Measurements from ENCODE around the gene BABAM2.
"Not testable (repeated sequence)": the region's sequence is repeated elsewhere in the genome, so short reads cannot be mapped to it uniquely, and the experiment has no call there.

The BABAM2 gene

DNA sequence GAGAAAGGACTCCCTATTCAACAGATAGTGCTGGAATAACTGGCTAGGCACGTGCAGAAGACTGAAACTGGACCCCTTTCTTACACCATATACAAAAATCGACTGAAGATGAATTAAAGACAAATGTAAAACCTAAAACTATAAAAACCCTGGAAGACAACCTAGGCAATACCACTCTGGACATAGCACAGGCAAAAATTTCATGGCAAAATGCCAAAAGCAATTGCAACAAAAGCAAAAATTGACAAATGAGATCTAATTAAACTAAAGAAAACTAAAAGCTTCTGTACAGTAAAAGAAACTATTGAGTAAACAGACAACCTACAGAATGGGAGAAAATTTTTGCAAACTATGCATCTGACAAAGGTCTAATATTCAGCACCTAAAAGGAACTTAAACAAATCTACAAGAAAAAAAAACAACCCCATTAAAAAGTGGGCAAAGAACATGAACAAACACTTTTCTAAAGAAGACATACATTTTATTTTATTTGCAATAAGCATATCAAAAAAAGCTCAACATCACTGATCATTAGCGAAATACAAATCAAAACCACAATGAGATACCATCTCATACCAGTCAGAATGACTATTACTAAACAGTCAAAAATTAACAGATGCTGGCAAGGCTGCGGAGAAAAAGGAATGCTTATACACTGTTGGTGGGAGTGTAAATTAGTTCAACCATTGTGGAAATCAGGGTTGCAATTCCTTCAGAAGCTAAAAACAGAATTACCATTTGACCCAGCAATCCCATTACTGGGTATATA lies 8.5 kb upstream of the BABAM2 start:
- DNase-seq = not testable (repeated sequence)

DNA sequence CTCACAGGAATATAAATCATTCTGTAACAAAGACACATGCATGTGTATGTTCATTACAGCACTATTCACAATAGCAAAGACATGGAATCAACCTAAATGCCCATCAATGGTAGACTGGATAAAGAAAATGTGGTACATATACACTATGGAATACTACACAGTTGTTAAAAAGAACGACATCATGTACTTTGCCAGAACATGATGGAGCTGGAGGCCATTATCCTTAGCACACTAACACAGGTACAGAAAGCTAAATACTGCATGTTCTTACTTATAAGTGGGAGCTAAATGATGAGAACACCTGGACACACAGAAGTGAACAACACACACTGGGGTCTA lies 8.0 kb upstream of the BABAM2 start:
- not testable (repeated sequence) for DNase-seq

DNA sequence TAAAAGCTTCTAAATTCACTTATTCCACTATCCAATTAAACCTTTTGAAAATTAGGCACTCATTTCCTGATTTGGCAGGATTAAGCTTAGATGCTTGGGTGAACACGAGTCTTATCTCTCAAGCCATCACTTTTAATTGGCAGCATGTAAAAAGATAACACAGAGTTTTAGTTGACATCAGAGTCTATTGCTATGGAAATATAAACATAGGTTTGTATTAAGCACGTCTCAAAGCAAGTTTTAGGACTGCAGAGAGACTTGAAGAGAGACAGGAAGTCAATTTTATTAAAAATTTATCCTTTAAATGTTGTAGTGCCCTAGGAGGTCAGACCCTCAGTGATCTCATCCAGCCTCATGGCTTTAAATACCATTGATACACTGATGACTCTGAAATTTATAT lies 5.9 kb upstream of the BABAM2 start:
- no peak for DNase-seq

DNA sequence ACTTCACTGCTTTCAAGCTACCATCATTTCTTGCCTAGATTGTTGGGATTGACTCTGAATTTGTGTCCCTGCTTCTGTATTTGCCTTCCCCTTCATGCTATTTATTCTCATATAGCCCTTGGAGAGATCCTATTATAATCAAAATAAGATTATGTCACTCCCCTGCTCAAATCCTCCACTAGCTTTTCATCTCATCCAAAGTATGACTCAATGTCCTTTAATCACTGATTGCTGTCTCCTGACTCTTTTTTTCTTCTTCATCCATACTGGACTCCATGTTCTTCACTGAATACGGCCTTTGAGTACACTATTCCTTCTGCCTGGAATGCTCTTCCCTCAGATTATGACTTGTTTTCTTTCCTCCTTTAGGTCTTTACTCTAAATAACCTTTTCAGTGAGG lies 5.3 kb upstream of the BABAM2 start:
- no peak for DNase-seq

DNA sequence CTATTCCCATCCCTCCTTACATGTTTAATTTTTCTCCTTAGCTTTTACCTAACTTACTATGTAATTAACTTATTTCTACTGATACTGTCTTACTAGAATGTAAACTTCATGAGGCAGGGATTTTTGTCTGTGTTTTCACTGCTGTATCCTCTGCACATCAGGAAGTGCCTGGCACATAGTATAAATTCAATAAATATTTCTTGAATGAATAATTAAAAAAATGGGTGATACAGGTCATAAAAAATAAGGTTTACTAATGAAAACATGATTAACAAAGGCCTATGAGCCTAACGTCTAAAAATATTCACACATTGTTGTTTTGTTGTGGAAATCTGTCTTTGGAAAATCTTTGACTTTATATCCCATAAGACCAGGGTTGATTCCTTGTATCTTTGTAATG lies 4.9 kb upstream of the BABAM2 start:
- DNase-seq = no peak

DNA sequence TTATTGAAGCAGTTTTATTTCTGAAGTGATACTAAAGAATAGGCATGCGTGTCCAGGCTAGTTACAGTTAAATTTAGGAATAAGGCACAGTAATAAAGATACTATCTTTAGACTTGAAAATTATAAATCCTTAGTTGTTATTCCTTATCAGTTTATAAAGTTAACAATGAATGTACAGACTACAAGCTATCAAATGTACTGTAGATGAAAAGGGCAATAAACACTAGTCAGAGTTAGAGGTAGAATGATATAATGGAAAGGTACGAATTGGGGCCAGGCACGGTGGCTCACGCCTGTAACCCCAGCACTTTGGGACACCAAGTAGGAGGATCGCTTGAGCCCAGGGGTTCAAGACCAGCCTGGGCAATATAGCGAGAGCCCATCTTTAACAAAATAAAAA lies 4.2 kb upstream of the BABAM2 start:
- DNase-seq = no peak

DNA sequence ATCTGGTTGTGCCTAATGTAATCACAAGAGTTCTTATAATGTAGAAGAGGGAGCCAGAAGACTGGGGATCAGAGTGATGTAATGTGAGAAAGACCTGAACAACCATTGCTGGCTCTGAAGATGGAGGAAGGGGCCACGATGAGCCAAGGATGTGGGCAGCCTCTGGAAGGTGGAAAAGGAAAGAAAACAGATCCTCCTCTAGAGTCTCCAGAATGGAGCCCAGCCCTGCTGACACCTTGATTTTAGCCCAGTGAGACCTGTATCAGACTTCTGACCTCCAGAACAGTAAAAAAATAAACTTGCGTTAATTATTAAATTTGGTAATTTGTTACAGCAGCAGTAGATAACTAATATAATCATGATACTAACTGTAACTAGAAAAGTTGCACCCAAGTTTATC lies 3.4 kb upstream of the BABAM2 start:
- DNase-seq = no peak

DNA sequence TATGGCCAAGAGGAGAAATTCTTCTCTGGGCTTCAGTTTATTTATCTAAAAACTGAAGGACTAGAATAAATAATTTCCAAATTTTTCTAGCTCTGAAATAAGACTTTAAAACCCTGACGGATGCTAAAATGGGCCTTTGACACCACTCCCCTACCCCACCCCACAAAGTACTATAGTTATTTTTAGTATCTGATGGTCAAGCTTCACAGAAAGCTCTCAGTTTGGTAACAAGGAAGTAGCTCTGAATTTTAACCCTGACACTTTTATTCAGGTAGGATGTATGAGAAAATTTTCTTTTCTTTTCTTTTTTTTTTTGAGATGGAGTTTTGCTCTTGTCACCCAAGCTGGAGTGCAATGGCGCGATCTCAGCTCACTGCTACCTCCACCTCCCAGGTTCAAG lies 2.7 kb upstream of the BABAM2 start:
- no peak for DNase-seq

DNA sequence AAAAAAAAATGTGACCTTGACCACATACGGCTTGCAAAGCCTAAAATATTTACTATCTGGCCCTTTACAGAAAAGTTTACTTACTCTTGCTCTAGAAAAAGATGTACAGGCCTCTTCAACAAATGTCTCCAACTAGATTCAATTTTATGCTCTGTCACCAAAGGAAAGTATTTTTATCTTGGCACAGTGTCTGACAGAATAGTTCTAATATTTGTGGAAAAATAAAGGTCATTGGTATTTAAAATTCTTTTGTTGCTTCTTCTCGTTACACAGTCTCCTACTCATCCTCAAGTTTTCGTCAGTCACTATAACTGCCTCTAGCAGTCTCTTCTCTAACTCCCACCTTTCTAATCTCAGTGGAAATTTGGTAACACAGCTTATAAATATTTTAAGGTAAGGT lies 1.7 kb upstream of the BABAM2 start:
- DNase-seq = no peak

DNA sequence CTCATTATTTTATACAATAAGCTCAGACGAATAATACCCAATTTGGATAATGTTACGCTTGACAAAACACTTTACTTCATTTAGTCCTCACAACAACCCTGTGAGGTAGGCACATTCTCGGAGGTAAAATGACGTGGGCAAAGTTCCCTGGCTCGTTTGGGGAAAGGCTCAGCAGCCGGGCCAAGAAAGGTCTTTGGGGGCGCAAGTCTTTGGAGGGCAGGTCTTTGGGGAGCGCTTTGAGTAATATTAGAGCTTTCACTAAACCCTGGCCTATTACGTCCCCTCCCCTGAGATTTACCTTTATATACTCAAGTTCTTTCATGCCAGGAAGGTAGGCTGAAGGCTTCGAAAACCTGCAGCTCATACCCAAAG lies 769 bp upstream of the BABAM2 start:
- no peak for DNase-seq

DNA sequence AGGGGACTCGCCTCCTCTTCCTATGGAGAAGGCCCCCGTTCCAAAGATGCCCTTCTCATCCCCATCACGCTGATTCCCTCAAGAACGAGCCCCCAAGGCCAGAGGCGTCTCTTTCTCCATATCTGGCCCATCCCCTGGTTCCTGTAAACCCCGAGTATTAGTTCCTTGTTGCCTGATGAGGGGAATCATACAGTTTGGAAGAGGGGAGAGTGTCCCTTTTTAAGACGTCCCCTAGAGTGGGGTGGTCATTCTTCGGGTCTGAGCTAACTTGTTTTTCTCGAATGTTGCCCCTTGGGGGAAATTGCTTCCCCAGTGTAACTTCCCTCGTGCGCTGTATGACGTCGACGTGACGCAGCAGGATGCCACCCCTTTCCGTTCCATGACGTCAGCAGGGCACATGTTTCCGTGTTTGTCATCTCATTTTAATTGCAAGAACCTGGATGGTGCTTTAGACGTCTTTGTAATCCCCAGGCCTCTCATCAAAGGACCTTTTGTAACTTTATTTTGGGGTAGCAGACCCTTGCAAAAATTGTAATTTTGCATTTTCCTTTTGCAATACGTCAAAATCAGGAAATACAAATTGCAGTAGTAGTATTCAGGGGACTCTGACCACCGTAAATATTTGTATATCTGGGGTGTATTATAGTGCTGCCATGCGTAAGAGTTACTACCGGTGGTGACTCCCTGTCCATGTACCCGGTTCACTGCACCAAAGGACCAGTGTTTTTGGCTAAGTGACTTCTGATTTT lies 569 bp downstream of the BABAM2 start:
- DNase-seq = peak; percentile 81

DNA sequence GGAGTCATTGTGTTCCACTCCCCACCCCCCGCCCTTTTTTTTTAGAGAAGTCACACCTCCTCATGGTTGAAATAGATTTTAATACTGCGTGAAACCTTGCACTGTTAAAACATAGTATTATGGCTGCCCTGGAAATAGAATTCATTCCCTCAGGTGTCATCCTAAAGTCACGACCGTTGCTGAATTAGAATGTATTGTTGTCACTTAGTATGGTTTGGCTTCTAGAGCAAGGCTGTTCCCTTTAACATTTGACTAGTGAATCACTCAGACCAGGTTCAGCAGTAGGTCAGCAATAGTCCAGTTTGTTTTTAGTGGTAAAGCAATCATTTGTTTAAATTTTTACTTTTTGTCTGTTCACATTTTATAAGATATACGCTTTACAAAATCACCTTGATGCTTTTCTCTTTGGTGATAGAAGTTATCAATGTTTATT lies 1.2 kb downstream of the BABAM2 start:
- DNase-seq = no peak

DNA sequence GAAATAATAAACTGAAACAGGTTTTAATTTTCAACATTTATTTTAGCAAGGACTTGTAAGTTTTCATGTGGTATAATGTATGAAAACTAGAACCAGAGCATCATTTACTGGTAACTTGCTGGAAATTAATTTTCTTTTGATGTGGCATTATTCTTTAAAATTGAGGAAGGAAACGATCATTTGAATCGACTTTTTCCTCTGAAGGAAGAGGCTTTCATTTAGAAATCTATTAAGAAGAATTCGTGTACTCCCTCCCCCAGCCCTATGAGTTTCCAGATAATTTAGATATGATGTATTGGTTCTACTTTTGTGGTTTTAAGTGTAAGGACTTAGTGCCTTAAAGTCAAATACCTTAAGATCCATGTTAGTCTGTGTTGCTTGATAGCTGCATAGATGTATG lies 2.5 kb downstream of the BABAM2 start:
- no peak for DNase-seq

DNA sequence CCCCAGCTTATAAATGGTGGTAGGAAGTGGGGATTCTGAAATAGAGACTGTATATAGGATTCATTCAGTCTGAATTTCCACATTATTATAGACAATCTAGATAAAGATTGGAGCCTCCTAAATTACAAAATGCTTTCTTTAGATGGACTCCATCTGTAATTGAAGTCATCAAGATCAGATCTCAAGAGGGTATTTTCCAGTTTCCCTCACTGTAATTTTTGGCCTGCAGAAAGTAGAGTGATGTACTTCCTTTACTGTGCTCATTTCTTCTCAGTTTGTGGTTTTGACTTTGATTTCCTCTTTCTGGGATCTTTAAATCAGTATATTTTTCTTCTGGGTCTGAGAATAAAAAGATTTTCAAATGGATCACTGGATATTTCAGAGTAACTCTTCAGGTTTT lies 7.2 kb downstream of the BABAM2 start:
- DNase-seq = no peak

DNA sequence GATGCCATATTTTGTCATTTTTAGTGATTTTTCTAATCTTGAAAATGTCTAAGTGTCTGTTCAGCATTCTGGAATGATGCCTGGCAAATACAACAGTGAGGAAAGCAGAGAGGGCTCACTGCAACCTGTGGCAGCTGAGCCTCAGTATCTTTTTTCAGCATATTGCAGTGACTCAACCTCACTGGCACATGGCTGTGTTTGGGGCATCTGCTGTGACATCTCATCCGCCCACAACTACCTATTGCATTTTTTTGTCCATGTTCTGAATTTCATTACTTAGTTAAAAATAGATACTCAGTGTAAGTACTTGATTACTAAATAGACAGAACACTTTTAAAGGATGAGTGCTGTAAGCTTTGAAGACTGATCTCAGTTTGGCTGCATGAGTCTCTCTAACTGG lies 10.7 kb downstream of the BABAM2 start:
- DNase-seq = no peak

DNA sequence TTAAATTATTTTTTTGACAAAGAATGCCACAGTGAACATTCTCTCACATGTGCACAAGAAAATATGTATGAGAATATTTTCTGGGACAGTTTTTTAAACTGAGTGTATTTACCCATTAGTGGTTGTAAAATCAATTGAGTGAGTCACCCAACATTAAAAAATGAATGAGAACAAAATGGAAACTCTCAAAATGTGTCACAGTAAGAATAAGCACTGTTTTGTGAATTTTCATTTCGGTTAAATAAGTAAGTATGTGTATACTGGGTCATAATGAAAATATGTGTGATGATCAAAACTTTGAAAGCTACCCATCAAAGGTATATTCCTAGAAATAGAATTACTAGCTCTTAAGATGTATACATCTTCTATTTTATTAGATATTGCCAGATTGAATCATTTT lies 11.6 kb downstream of the BABAM2 start:
- DNase-seq = no peak

DNA sequence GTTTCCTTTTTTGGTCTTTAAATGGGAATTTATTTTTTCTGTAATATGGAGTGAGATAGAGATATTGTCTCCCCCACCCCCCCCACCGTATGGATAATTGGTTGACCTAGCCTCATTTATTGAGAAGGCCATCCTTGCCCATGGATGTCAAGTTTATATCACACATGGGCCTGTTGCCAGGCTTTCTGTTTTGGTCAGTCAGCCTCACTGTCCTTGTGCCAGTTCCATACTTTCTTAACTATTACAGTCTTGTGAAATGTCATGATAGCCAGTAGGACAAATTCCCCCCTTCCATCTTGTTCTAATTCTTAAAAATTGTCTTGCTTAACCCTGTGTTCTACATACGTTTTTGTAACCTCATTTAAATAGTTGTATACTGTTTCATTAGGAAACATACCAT lies 12.5 kb downstream of the BABAM2 start:
- no peak for DNase-seq

DNA sequence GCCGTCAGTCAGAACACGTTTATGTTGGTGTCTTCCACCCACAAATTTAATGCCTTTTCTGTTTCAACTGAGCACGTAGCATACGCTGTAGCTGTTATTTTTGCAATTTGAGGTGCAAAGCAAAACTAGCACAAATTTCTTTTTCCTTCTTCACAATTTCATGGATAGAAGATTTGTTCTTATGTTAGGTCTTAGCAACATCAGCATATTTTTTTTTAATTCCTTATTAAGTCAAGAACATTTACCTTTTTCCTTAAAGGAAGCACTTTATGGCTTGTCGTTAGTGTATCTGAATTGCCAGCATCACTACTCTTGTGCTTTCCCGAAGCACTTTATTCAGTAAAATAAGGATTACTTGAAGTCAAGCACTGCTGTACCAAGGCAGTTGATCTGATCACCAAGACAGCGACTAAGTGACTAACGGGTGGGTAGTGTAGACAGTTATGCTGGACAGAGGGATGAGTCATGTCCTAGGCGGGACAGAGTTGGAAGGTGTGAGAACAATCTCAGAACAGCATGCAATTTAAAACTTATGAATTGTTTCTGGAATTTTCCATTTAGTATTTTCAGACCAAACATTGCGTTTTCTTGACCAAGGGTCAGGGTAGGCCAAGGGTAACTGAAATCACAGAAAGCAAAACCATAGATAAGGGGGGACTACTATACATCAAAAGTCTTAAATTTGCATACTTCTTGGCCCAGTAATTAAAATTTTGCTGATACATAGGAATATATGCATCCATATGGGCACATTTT lies 13.3 kb downstream of the BABAM2 start:
- no peak for DNase-seq

DNA sequence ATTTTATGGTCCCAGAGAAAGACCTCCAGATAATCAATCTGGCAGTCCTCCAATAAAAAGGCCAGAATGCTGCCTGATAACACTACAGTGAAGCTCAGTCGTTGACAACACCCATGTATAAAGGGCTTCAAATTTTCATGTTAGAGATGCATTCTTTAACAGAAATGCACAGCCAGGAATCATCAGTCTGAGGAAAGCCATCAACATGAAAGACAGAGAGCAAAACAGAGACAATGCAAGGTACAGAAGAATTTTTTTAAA lies 13.8 kb downstream of the BABAM2 start:
- DNase-seq = no peak

DNA sequence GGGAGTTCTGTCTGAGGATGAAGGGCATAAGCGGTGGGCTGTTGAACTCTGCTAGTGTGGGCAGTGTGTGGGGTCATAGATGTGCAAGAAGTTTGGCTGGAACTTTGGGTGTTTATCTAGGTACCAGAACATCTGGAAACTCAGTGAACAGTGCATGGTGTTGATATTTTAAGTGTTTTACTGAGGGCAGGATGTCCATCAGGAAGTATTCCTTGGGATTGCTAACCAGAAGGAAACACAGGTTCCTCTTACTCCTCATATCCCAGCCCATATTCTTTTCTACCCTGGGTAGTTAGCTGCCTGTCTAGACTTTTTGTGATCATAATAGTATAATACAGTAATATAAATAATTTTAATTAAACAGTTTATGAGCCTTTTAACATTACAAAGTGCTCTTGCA lies 15.5 kb downstream of the BABAM2 start:
- no peak for DNase-seq

DNA sequence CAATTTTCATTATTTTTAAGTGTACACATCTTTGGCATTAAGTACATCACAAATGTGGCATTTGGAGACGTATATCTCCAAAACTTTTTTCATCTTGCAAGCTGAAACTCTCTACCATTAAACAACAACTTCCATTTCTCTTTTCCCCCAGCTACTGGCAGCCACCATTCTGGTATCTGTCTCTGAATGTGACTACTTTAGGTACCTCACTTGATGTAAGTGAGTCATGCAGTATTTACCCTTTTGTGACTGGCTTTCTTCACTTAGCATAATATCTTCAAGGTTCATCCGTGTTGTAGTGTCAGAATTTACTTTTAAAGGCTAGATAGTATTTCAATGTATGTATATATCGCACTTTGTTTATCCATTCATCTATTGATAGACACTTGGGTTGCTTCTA lies 17.0 kb downstream of the BABAM2 start:
- no peak for DNase-seq

DNA sequence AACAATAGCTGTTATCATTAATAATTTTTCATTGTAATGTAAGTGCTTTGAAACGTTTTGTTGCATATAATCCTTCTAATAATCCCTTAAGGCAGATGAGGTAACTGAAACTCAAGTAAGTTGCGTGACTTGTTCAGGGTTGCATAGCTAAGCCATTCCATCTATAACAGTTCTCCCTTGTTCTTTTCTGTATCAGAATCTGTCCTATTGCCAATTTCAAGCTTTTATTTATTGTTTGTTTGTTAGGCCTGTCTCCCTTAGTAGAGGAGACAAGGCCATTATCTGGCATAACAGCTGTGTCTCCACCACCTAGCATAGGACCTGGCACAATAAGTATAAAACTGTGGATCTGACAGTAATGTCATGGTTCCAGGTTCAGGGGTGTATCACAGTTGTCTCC lies 19.4 kb downstream of the BABAM2 start:
- DNase-seq = no peak

DNA sequence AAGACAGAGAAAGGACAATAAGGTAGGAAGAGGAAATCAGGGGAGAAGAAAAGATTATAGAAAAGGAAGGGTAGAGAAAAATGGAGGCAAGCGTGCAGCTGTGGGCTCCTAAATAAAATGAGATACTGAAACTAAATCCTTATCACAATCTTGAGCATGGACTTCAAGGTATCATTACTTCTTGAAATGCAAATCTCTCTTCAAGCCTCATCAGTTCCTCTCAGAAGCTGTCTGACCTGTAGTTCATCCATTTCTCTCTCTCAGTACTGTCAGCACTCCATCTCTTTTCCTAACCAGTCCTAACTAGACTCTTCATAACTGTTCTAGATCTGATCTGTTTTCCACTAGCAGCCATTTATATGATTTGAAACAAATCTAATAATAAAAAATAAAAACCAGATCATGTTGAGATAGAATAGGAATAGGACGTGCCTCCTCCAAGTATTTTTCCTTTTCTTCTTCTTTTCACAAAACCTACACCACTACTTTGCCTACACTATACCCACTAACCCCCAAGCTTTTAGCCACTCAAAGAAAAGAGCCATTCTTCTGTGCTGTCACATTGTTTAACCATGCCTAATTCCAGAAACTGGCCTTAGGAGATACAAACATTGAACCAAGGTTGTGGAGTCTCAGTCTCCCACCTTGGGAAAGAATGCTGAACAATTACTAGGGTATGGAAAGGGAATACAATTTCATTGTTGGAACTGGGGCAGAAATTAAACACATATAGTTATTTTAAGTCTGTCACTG lies 21.1 kb downstream of the BABAM2 start:
- no peak for DNase-seq

DNA sequence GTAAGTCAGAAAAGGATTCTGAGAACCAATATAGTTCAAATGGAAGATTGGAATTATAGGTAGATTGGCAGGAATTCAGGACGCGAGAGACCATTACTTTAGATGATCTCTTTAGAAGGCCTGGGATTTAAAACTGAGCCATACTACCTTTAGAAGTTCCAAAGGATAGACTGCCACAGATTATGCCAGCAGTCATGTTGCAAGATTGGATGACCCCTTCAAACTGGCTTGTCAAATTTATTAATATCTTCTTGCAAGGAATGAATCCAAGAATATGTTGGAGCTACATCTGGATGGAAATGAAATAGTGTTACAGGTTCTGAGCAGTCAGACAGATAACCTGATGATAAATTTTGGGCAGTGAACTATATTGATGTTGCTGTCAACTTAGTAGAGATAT lies 22.0 kb downstream of the BABAM2 start:
- DNase-seq = no peak

All from KG1 (cell line).